ENCODE measurements around the gene ZSCAN23.
A peak's percentile ranks its signal among the peaks of the same experiment; 100 is the strongest.
"Not testable (repeated sequence)": the region's sequence is repeated elsewhere in the genome, so short reads cannot be mapped to it uniquely, and the experiment has no call there.

Gene ZSCAN23

DNA sequence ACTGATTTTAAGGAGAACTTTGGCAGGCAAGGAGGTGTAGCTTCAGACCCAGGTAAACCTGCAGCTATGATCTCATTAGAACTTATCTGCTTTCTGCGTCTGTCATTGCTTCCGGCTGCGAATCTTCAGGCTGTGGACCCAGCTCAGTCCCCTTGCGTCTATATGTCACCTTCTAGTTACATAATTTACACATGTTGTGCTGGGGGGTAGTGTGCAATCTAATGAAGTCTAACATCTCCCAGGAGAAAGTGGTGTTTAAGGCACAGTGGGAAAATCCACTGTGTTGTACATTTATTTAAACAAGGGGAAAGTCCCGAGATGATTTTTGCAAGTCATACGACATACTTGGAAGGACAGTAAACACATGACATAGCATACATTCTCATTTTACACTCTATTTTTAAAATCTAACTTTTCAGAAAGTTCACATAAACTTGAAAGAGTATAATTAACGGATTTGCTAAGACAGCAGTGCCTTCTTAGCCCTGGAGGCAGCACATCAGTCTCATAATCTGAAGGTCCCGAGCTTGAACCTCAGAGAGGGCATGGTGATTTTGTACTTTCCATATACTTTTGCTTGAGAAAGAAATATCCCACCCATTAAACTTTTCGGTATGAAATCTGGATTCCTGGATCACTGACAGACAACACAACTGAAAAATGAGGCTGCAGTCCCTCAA lies 37.1 kb upstream of the ZSCAN23 start:
- no peak for FAIRE-seq

DNA sequence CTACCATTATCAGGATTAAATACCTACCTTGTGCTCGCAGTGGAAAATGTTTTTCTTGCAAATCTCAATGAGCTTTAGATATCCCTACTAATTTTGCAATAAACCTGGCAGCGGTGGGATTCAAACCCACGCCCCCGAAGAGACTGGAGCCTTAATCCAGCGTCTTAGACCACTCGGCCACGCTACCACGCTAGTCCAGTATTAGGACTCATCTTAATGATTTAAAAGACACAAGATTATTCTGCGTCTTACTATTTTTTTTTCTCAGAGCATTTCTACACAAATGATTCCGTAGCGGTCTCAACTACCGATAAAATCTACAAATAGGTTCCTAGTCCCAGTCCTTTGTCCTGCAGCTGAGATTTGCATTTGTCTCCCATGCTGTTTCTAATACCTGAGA lies 35.2 kb upstream of the ZSCAN23 start:
- TF ChIP-seq PAX5 (IDR thresholded peaks at IDR 0.05; ENCODE audit: insufficient read depth, low read length, severe bottlenecking) (no peak), POU2F2 (IDR thresholded peaks at IDR 0.05; ENCODE audit: low read depth, low read length) (no peak), TAF1 (IDR thresholded peaks at IDR 0.05; ENCODE audit: low read depth, low read length) (no peak), POLR2A (IDR thresholded peaks at IDR 0.05; ENCODE audit: low read depth, low read length) (no peak), POLR2AphosphoS5 (IDR thresholded peaks at IDR 0.05; ENCODE audit: low read depth, low read length) (no peak), SPI1 (IDR thresholded peaks at IDR 0.05; ENCODE audit: low read depth, low read length) (no peak)
- FAIRE-seq, result no peak
- no peak for DNase-seq (ENCODE audit: insufficient read length, low spot score)

More for the DNA sequence above, 37.1 kb upstream of the ZSCAN23 start:
- TF ChIP-seq SPI1 (IDR thresholded peaks at IDR 0.05; ENCODE audit: low read depth, low read length), result no peak
- no peak for TF ChIP-seq TAF1 (IDR thresholded peaks at IDR 0.05; ENCODE audit: low read depth, low read length)
- TF ChIP-seq POU2F2 (IDR thresholded peaks at IDR 0.05; ENCODE audit: low read depth, low read length), result no peak
- no peak for TF ChIP-seq PAX5 (IDR thresholded peaks at IDR 0.05; ENCODE audit: insufficient read depth, low read length, severe bottlenecking)
- no peak for TF ChIP-seq POLR2A (IDR thresholded peaks at IDR 0.05; ENCODE audit: low read depth, low read length)
- no peak for TF ChIP-seq POLR2AphosphoS5 (IDR thresholded peaks at IDR 0.05; ENCODE audit: low read depth, low read length)
- DNase-seq (ENCODE audit: insufficient read length, low spot score), result no peak

DNA sequence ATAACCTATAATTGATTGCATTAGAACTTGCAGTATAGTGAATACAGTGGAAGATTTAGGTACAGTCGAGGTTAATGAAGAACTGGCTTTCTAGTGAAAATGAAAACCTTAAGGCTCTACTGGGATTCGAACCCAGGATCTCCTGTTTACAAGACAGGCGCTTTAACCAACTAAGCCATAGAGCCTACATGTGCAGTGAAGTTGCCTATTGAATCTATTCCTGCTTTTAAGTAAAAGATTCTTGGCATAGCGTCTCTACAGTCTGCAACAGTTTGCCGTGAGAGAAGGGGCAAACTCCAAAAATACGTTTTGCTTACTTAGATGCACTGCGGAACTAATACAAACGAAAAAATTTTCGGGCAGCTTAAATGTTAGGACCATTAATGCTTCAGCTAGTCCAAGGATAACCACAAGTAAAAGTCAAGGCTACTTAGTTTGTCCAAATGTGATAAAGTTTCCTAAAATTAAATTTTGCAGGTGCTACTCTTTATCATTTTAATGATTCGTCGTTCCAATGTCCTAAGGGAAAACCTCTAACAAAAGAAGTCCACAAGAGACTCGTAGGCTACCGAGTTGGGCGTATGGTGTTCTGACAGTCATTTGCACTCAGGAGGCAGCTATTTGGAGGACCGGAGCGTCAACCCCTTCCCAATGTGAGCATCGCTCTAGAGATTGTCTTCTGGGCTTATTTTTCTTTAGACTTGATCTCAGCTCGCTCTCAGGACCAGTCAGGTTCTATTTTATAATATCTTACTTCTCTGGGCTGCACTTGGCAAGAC lies 31.3 kb upstream of the ZSCAN23 start:
- DNase-seq (ENCODE audit: insufficient read length, low spot score), result no peak
- no peak for TF ChIP-seq POU2F2 (IDR thresholded peaks at IDR 0.05; ENCODE audit: low read depth, low read length)
- no peak for TF ChIP-seq TAF1 (IDR thresholded peaks at IDR 0.05; ENCODE audit: low read depth, low read length)
- TF ChIP-seq SPI1 (IDR thresholded peaks at IDR 0.05; ENCODE audit: low read depth, low read length), result no peak
- TF ChIP-seq POLR2AphosphoS5 (IDR thresholded peaks at IDR 0.05; ENCODE audit: low read depth, low read length), result no peak
- TF ChIP-seq PAX5 (IDR thresholded peaks at IDR 0.05; ENCODE audit: insufficient read depth, low read length, severe bottlenecking), result no peak
- no peak for TF ChIP-seq POLR2A (IDR thresholded peaks at IDR 0.05; ENCODE audit: low read depth, low read length)
- peak; percentile 50 for FAIRE-seq

DNA sequence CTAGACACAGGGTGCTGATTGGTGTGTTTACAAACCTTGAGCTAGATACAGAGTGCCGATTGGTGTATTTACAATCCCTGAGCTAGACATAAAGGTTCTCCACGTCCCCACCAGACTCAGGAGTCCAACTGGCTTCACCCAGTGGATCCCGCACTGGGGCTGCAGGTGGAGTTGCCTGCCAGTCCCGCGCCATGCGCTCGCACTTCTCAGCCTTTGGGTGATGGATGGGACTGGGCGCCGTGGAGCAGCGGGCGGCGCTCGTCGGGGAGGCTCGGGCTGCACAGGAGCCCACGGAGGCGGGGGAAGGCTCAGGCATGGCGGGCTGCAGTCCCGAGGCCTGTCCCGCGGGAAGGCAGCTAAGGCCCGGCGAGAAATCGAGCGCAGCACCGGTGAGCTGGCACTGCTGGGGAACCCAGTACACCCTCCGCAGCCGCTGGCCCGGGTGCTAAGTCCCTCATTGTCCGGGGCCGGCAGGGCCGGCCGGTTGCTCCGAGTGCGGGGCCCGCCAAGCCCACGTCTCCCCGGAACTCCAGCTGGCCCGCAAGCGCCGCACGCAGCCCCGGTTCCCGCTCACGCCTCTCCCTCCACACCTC lies 26.0 kb upstream of the ZSCAN23 start:
- not testable (repeated sequence) for FAIRE-seq

DNA sequence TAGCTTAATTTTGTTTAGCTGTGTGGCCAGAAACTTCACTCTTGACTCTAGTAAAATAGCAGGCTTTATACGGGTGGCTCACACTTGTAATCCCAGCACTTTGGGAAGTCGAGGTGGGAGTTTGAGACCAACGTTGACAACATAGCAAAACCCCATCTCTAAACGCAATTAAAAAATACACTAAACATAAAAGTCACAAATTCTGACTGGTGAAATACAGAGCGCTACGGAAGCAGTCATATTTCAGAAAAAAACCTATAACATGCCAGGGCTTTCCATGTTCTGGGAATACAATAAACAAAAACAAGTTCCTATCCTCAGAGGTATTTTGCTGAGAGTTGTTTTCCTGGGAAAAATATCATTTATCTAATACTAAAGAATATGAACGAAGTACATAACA lies 24.8 kb upstream of the ZSCAN23 start:
- TF ChIP-seq SPI1 (IDR thresholded peaks at IDR 0.05; ENCODE audit: low read depth, low read length) (no peak), POLR2AphosphoS5 (IDR thresholded peaks at IDR 0.05; ENCODE audit: low read depth, low read length) (no peak), POU2F2 (IDR thresholded peaks at IDR 0.05; ENCODE audit: low read depth, low read length) (no peak), PAX5 (IDR thresholded peaks at IDR 0.05; ENCODE audit: insufficient read depth, low read length, severe bottlenecking) (no peak), TAF1 (IDR thresholded peaks at IDR 0.05; ENCODE audit: low read depth, low read length) (no peak), POLR2A (IDR thresholded peaks at IDR 0.05; ENCODE audit: low read depth, low read length) (no peak)
- DNase-seq (ENCODE audit: insufficient read length, low spot score) (no peak), FAIRE-seq (no peak)

More for the DNA sequence above, 26.0 kb upstream of the ZSCAN23 start:
- DNase-seq (ENCODE audit: insufficient read length, low spot score), result not testable (repeated sequence)

DNA sequence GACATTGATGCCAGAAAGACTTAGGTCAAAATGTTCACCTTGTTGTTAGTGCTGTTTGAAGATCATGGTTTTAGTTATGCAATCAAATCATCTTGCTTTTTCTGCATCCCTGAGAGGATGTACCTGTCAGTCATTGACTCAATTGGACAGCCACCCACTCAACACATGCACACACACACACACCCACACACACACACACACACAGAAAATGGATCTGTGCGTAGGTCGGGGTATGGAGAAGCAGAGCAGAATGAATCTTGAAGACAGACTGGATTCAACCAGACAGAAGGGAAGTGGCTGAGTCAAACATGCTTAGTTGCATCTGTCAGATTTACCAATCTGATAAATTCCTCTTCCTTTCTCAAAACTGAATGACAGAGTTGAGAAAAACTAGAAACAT lies 19.1 kb upstream of the ZSCAN23 start:
- TF ChIP-seq TAF1 (IDR thresholded peaks at IDR 0.05; ENCODE audit: low read depth, low read length) (no peak), PAX5 (IDR thresholded peaks at IDR 0.05; ENCODE audit: insufficient read depth, low read length, severe bottlenecking) (no peak), POLR2A (IDR thresholded peaks at IDR 0.05; ENCODE audit: low read depth, low read length) (no peak), SPI1 (IDR thresholded peaks at IDR 0.05; ENCODE audit: low read depth, low read length) (no peak), POU2F2 (IDR thresholded peaks at IDR 0.05; ENCODE audit: low read depth, low read length) (no peak), POLR2AphosphoS5 (IDR thresholded peaks at IDR 0.05; ENCODE audit: low read depth, low read length) (no peak)
- no peak for DNase-seq (ENCODE audit: insufficient read length, low spot score)
- FAIRE-seq, result no peak

DNA sequence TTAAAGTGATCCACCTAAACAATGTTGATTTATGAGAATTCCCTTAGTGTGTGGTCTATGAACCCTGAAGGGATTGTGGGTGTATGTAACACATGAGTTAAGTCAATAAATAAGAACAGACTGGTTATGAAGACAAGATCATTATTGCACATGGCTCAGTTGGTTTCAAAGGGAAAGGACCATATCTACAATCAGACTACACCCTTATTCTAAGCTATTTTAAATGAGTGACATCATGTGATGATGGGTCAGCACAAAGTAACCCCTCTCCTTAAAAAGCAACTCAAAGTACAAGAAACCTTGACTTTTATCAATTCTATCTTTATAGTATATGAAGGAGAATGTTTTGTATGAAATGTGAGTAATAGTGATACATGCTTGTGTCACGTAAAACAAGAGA lies 15.3 kb upstream of the ZSCAN23 start:
- no peak for DNase-seq (ENCODE audit: insufficient read length, low spot score)
- FAIRE-seq, result no peak
- TF ChIP-seq SPI1 (IDR thresholded peaks at IDR 0.05; ENCODE audit: low read depth, low read length) (no peak), POLR2A (IDR thresholded peaks at IDR 0.05; ENCODE audit: low read depth, low read length) (no peak), POU2F2 (IDR thresholded peaks at IDR 0.05; ENCODE audit: low read depth, low read length) (no peak), PAX5 (IDR thresholded peaks at IDR 0.05; ENCODE audit: insufficient read depth, low read length, severe bottlenecking) (no peak), POLR2AphosphoS5 (IDR thresholded peaks at IDR 0.05; ENCODE audit: low read depth, low read length) (no peak), TAF1 (IDR thresholded peaks at IDR 0.05; ENCODE audit: low read depth, low read length) (no peak)

DNA sequence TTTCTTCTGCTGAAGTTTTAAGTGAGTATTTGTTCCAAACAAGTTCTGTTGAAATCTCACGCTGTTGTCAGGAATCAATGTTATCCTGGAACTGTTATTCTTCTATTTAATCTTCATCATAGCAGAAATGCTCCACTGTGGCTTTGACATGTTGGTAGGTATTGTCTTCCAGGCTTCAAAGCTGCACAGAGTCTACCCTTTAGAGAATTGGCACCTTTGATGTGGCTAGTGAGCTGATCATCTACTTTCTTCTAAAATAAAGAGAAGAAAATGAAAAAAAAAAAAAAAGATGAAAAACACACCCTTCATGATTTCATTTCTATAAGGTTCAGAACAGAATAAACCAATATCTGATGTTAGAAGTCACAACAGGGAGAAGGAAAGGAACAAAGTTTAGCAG lies 5.8 kb upstream of the ZSCAN23 start:
- TF ChIP-seq POLR2AphosphoS5 (IDR thresholded peaks at IDR 0.05; ENCODE audit: low read depth, low read length), result no peak
- no peak for TF ChIP-seq PAX5 (IDR thresholded peaks at IDR 0.05; ENCODE audit: insufficient read depth, low read length, severe bottlenecking)
- TF ChIP-seq SPI1 (IDR thresholded peaks at IDR 0.05; ENCODE audit: low read depth, low read length), result no peak
- TF ChIP-seq POLR2A (IDR thresholded peaks at IDR 0.05; ENCODE audit: low read depth, low read length), result no peak
- TF ChIP-seq TAF1 (IDR thresholded peaks at IDR 0.05; ENCODE audit: low read depth, low read length), result no peak
- TF ChIP-seq POU2F2 (IDR thresholded peaks at IDR 0.05; ENCODE audit: low read depth, low read length), result no peak
- DNase-seq (ENCODE audit: insufficient read length, low spot score) (no peak), FAIRE-seq (no peak)

DNA sequence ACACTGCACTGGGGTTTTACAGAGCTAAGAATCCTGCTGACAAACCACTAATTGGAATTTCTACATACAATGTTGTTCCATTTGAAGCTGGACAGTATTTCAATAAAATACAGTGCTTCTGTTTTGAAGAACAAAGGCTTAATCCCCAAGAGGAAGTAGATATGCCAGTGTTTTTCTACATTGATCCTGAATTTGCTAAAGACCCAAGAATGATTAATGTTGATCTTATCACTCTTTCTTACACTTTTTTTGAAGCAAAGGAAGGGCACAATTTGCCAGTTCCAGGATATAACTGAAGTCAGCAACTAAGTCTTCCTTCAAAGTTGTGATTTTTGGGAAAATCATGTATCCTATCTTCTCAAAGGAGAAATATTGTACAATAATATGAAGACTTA lies 4.2 kb upstream of the ZSCAN23 start:
- DNase-seq (ENCODE audit: insufficient read length, low spot score); FAIRE-seq: not testable (repeated sequence)
